ENCODE data around the gene SHROOM3.

The SHROOM3 gene

GRCh38 chr4:76630741-76631140 is 195.7 kb downstream of the SHROOM3 start:
- DNase-seq: no peak

DNA sequence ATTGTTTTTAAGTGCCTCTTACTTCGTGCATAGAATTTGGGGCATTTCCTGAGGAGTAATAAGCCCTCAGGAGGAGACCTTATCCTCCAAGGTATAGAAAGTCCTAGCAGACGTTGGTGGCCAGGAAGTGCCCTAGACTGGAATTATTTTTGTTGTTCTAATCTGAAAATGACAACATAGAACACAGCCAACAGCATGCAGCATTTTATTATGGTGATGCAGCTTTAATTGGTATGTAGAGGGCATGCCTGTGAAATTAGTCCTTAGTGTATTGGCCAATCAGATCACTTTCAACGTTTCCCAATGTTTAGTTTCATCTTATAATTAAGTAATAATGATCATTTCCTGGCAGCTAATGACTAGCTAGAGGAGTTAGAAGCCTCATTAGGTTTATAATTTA is 199.2 kb downstream of the SHROOM3 start:
- no peak for DNase-seq

DNA sequence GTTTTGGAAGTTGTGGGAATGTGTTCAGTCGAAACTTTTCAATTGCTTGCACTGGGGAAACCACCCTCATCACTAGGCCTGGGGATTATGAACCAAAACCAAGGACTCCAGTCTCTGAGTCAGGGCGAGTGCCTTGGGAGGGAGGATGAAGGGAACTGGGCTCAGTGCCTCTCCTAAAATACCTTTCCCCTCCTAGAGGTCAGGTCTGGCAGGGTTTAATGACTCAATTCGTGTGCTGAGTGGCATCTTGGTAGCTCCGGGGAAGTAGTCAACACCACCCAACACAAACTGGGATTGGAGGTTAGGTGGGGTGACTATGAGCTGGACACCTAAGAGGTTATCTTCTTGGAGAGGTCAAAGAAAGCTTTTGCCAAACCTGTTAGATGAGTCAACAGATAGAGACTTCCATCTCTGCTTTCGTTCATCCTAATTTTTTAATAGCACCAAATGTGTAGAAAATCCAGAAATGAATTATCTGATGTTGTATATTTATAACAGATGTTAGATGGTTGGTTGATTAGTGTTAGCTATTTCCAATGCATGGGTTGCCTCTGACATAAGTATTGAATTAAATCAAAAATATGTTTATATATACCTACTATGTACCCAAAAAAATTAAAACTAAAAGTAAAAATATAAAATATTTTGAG is 202.8 kb downstream of the SHROOM3 start:
- DNase-seq: no peak

DNA sequence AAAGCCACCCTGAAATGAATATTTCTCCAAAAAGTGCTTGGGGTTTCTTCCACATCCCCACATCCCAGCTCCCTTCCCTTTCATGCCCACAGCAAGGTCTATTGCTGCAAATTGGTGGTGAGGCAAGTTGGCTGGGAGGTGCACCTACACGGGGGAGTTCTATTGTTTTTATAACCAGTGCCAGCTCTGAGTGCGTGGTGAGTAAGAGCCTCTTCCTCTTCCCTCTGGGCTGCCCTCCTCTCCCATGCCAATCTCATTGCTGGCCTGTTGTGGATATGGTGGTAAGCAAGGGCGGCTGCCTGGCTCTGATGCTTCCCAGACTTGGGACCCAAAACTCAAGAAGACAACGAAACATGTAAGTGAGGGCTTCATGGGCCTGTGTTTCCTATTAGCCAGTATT is 204.3 kb downstream of the SHROOM3 start:
- no peak for DNase-seq

DNA sequence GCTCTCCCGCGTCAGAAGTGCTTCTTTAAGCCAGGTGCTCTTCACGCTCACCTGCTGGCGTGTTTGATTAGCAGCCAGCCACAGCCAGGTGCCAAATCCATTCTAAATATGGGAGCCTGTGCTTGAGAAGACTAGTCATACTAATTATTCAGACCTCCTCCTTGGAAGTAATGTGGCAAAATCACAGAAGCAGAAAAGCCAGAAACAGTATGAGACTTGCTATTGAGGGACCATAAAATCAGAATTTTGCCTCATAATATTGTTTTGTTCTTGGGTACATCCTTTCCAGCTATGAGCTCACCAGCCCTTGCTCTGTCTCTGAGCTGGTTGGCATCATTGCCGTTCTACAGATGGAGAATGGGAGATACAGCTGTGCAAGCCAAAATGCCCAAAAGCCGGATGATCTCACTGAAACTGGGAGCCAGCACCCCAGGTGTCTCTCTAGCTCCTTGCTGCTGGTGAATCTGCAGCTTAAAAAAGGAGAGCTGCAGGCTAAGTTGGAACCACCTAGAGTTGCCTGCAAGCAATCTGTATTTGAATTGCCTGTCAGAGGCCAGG is 205.4 kb downstream of the SHROOM3 start:
- peak in 1 of 2 experiments; percentile 30 for DNase-seq

DNA sequence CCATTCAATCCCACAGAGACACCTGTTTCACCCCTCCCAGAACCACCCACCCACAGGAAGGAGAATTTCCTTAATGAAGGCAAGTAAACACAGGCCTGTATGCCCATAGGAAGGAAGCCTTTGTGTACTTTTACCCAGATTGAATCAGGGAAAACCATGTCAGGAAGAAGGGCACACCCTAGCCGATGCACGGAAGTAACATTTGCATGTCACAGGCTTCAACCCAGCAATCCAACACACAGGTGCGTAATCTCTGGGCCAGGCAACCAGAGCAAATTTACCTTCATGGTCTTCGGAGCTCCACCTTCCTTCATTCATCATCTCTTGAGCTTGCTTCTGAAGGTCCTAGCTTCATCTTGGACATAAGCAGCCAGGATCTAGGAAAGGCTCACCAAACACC is 206.3 kb downstream of the SHROOM3 start:
- peak in 1 of 2 experiments; percentile 0 for DNase-seq

DNA sequence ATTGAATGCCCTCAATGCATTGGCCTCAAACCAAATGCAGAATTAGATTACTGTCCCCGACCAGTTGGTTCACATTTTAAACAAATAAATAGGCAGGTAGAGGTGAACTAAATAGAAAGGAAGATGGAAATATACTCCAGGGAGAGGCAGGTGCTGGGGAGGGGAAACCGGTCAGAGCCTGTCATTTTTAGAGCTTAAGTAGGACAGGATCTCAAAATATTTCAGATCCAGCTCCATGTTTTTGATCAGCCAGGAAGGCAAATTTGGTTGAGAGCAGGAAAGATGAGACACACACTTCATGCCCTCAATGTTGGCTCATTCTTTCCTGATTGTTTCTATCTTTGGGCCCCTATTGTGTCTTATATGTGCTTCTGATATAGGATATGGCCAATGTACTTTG is 206.7 kb downstream of the SHROOM3 start:
- DNase-seq: no peak

DNA sequence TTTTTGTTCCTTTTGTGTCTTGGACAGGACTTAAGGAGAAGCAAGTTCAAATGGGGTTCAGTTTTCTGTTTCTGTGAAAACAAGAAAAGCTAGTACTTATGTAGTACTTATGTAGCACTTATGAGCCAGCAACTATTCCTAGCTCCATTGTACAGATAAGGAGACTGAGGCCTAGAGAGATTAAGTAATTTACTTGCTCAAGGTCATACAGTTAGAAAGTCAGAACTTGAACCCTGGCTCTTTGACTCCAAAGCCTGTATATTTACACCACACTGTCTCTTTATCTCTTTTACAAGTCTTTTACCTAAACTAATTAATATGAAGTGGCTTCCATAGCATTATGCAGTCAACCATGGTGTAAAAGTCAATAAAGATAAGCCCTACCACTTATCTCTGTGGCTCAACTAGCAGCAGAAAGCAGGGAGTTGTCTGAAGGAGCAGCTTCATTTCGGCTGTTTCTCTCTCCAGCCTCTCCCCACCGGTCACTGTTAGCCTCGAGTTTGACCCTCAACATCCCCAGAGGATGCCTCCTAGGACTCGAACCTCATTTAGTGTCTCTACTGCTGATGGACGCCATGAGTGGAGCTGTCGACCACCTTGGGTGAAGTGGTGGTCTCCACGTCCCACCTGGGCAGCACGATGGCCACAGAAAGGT is 209.9 kb downstream of the SHROOM3 start:
- DNase-seq: no peak

DNA sequence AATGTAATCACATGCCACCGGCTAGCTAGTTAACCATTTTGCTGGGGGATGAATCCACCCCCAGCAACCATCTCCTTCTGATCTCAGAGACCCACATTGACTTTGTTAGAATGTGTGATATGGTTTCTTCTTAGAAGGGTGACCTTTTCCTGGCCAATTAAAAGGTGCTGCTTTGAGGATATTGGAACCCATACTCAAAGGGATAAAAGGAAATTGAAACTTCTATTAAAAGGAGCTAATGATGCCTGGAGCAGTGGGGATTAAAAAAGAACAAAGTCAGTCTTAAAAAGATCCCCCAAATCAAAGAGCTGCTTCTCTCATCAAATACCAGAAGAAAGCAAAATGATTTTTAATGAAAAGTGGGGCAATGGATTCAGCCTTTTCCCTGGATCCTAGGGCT is 214.1 kb downstream of the SHROOM3 start:
- no peak for DNase-seq

- DNase-seq: no peak
Measured at GRCh38 chr4:76651616-76652015, 216.6 kb downstream of the SHROOM3 start.

- DNase-seq: no peak
Measured at GRCh38 chr4:76652389-76652788, 217.4 kb downstream of the SHROOM3 start.

GRCh38 chr4:76654084-76654483 is 219.1 kb downstream of the SHROOM3 start:
- no peak for DNase-seq

GRCh38 chr4:76654791-76655190 is 219.8 kb downstream of the SHROOM3 start:
- no peak for DNase-seq

GRCh38 chr4:76655566-76656479 is 220.8 kb downstream of the SHROOM3 start:
- DNase-seq: no peak

DNA sequence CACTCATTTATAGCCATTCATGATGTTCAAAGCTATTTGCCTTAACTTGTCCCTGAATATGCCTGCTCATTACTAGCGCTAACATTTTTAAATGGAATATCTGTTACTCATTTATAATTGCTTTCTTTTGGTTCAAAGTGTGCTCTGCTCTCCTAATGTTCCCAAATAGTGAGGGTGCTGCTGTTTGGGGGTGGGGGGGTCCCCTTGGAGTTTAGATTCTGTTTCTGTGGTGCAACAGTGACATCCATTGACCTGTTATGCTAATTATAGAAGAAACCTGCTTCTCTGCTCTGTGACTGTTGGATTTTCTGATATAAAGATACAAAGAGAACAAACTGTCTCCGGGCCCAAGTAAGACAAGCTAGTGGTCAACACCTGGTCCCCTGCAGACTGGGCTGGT is 222.4 kb downstream of the SHROOM3 start:
- no peak for DNase-seq

DNA sequence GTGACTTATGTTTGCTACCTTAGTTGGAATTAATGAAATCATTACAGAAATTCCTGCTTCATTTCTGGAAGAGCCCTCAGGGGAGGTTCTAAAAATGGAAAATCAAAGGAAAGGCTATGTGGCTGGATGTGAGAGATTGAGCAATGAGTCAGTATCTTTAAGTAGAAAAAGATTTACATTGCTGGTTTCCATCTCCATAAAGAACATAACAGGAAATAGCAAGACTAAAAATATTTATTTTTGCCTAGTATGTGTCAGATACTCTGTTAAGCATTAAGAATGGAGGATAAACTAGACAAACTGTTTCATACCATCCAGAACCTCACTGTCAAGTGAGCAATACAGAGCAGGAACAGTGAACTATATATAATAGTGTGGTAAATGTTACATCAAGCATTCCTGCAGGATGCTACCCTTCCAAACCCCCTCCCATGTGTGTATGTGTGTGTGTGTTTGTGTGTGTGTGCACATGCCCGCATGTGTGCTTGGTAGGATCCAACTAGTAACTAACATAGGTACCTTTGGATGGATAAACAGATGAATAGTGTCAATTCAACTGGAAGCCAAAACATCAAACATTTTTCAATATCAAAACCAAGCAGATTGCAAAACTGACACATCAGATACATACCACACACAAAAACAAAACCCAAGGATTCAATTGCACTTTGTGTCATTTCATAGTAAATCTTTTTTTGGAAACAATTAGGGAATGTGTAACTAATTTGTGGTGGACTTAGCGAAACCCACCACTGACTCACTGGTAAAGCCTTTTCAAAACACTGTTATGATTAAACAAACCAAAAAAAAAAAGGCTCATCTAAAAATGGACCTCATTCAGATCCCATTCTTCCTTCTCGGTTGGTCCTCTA is 223.4 kb downstream of the SHROOM3 start:
- no peak for DNase-seq

DNA sequence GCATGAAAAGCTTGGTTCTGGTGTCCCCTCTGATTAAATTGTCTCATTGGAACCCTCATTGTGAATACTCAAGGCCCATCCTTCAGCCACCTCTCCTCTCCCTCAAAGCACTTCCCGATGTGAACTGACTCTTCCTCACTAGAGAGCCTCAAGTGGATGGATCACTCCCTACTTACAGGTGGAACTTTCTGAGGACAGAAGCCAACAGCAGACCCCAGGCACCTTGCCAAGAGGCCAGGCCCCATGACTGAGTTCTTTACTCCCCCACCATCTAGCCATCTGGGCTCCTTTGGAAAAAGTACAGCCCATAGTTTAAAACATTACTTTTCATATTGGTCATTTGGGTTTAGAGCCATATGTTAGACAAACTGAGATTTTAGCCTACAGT is 224.1 kb downstream of the SHROOM3 start:
- peak; percentile 12 to 63 for DNase-seq

GRCh38 chr4:76663824-76664223 is 228.8 kb downstream of the SHROOM3 start:
- no peak for DNase-seq

GRCh38 chr4:76665153-76665552 is 230.1 kb downstream of the SHROOM3 start:
- DNase-seq: no peak

DNA sequence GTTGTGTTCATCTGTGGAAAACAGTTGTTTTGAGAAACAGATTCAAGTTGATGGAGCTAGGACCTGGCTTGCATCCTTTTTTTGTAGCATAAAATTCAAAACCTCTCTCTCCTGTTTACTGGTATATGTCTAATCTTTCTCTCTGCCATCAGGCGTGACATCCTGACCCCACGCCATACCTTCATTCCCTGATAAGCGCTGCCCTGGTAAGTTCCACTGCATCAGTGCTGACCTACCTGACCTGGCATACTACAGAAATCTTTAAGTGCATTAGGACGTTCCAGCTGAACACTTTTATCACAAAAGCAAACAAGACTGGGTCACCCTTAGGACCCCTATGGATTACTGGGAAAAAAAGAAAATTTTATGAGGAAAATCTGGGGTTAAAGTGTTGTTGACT is 230.7 kb downstream of the SHROOM3 start:
- DNase-seq: no peak

- DNase-seq: no peak
Measured at GRCh38 chr4:76666944-76667532, 232.0 kb downstream of the SHROOM3 start.

DNA sequence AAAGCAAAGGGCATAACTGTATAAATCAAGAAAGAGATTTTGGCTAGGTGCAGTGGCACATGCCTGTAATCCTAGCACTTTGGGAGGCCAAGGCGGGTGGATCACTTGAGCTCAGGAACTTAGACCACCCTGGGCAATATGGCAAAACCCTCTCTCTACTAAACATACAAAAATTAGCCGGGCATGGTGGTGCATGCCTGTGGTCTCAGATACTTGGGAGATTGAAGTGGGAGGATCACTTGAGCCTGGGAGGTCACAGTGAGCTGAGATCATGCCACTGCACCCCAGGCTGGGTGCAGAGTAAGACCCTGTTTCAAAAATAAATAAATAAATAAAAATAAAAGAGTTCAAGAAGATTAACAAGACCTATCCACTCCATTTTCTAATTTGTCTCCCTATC is 235.6 kb downstream of the SHROOM3 start:
- DNase-seq: no peak

Data from NCI-H524 (cell line).